Measurements from ENCODE around the gene LRMDA. TPM values are rescaled to one million over a fixed set of nuclear protein-coding genes. Genes with fewer than 3 reads are reported as not detected.

Gene LRMDA
- total RNA-seq, 4 donors from 2014 or later: 12.0 to 15.9 (median 13.9) TPM

GRCh38 chr10:75486591-75486990 lies 55.2 kb downstream of the LRMDA start:
- DNase-seq (ENCODE audit: low spot score): no peak
- no peak for TF ChIP-seq CTCF (IDR thresholded peaks at IDR 0.05)
- ATAC-seq (ENCODE audit: low FRiP score): peak; percentile 25

- peak; percentile 73 for ATAC-seq (ENCODE audit: low FRiP score)
- no peak for TF ChIP-seq CTCF (IDR thresholded peaks at IDR 0.05)
These were observed 55.8 kb downstream of the LRMDA start for GRCh38 chr10:75487087-75487754.

DNA sequence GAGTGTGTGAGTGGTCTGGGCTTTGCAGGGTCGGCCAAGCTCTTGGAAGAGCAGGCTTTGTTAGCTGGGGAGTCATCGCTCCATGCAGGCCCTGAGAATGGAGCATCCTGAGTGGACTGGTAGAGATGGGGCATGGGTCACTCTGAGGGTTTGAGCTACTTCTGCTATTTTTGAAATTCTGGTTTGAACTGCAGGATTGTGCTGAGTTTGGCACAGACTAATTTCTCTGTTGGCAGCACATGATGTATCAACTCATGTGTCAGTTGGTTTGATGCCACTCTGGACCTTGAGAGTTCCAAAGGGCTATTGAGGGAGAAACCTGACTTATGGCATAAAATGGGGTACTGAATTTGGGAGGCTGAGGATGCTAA lies 56.3 kb downstream of the LRMDA start:
- ATAC-seq (ENCODE audit: low FRiP score) (no peak), DNase-seq (ENCODE audit: low spot score) (no peak)
- TF ChIP-seq CTCF (IDR thresholded peaks at IDR 0.05): no peak

More at GRCh38 chr10:75487087-75487754, 55.8 kb downstream of the LRMDA start:
- DNase-seq (ENCODE audit: low spot score): no peak

DNA sequence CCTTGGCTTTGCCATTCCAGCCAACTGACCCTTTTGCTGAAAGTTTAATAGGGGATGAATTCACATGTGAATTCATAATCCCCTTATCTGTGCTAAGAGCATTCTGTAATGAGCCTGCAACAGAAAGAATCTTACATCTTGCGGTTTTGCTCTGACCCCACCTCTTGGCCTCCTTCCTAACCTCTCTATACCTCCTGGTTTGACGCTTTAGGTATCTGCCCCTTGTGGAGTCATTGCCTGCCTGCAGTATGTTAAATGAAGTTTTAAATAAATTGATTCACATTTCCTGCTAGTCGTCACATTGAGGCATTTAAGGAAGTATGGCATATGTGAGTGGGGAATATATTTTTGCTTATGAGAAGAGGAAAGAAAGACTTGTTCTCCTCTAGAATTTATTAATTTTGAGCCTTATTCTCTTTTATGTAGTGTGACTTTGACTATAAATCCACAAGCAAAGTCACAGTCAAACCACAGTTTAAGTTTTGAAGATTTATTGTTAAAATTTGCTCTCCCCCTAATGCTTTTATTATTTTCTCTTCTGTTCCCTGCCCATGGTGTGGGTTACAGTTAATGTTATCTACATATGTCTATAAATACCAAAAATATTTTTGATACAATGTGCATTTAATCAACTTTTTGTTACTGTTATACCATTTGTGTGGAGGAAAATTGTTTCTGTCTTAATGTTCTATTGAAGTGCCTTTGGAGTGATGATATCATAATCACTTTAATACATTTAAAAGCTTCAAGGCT lies 60.9 kb downstream of the LRMDA start:
- DNase-seq (ENCODE audit: low spot score) (no peak), ATAC-seq (ENCODE audit: low FRiP score) (no peak)
- no peak for TF ChIP-seq CTCF (IDR thresholded peaks at IDR 0.05)

DNA sequence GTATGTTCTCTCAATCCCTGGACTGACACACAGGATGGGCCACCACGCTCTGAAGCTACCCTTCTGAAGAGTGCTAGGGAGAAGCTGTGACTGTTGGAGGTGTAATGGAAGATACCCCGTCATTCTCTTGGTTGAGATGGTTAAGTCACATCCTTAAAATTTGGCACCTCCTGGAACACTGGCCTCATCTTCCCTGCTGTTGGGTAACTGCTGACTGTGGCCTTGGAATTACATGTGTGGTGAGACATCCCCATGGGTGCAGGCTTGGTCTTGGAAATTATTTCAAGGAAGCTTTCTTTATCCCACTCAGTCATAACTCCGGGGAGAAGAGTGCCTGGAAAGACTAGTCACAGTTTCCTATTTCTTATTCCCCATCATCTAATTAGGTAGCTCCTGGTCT lies 62.0 kb downstream of the LRMDA start:
- DNase-seq (ENCODE audit: low spot score) (no peak), ATAC-seq (ENCODE audit: low FRiP score) (no peak)
- TF ChIP-seq CTCF (IDR thresholded peaks at IDR 0.05): no peak

DNA sequence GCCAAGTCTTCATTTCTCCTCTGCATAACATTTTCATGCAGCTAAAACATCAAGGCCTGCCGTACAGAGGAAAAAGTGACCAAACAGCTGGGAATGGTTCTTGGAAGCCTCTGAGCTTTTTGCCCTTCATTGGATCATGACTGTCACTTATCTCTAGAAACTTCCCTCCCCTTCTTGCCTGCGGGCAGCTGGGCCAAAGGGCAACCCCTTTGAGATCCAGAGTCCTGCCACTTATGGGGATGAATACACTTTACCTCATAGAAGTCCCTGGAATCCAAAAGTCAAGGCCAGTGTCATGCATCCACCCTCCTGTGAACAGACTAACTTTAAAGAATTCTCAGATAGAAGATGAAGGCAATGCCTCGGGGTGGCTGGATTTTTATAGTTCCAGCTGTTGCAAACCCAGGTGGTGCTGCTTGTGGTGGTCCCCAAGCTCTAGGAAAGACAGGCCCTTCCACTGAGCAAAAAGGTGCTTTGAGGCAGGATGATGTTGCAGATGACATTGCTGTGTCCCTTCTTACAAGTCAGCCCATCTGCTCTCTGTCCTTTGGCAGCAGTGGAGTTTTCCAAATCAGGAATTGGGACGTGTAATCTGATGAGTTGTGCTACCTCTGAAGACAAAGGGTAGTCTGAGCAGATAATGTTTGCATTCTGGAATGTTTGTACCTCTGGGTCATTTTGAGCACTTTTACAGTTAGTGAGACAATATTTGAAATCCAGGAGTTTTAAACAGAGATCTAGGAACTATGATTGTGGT lies 64.2 kb downstream of the LRMDA start:
- ATAC-seq (ENCODE audit: low FRiP score) (no peak), DNase-seq (ENCODE audit: low spot score) (no peak)
- no peak for TF ChIP-seq CTCF (IDR thresholded peaks at IDR 0.05)

Data from omental fat pad (tissue), 4 donors.